Trophoblast cell (in vitro differentiated cells and primary cell): ENCODE results near the gene SPTLC3.

Experiments used
- DNase-seq, 2 donors: peaks; one replicate each; pipeline ENCODE4 v3.0.0-alpha.2; 2016
- H2AFZ ChIP-seq: 2 replicates; pipeline ENCODE4 v1.6.1; 2013; ENCODE audit warnings: low read length, moderate library complexity, mild to moderate bottlenecking; ENCODE audit not compliant: insufficient read depth, poor library complexity
- H2AK5ac ChIP-seq: 2 replicates; pipeline ENCODE4 v1.6.1; 2013; ENCODE audit warnings: mild to moderate bottlenecking, low read length
- H2BK120ac ChIP-seq: 2 replicates; pipeline ENCODE4 v1.6.1; 2013; ENCODE audit warnings: low read length, mild to moderate bottlenecking, moderate library complexity; ENCODE audit not compliant: insufficient read depth, poor library complexity
- H2BK12ac ChIP-seq: 2 replicates; pipeline ENCODE4 v1.6.1; 2013; ENCODE audit warnings: mild to moderate bottlenecking, low read length, moderate library complexity
- H2BK5ac ChIP-seq: 2 replicates; pipeline ENCODE4 v1.6.1; 2013; ENCODE audit warnings: low read length, low read depth, moderate library complexity, mild to moderate bottlenecking; ENCODE audit not compliant: poor library complexity
- H3K14ac ChIP-seq: 2 replicates; pipeline ENCODE4 v1.6.1; 2013; ENCODE audit warnings: mild to moderate bottlenecking, low read length
- H3K18ac ChIP-seq: 2 replicates; pipeline ENCODE4 v1.6.1; 2013; ENCODE audit warnings: mild to moderate bottlenecking, low read length
- H3K23ac ChIP-seq: 2 replicates; pipeline ENCODE4 v1.6.1; 2013; ENCODE audit warnings: low read length
- H3K27ac ChIP-seq: 2 replicates; pipeline ENCODE4 v1.5.1; 2013; ENCODE audit warnings: low read depth, mild to moderate bottlenecking, inconsistent platforms, low read length, moderate library complexity
- H3K27me3 ChIP-seq: 2 replicates; pipeline ENCODE4 v1.6.1; 2013; ENCODE audit warnings: inconsistent platforms, mild to moderate bottlenecking, low read length, moderate library complexity; ENCODE audit not compliant: insufficient read depth
- H3K36me3 ChIP-seq, 2 experiments: 1 replicate in 1 of 2; 2 replicates in 1 of 2; pipeline ENCODE4 v1.6.1; 2013; ENCODE audit warnings: low read length in 2 of 2, mild to moderate bottlenecking in 2 of 2, moderate library complexity in 1 of 2; ENCODE audit not compliant: insufficient read depth in 2 of 2, control insufficient read depth in 1 of 2
- H3K4ac ChIP-seq: 2 replicates; pipeline ENCODE4 v1.6.1; 2013; ENCODE audit warnings: low read depth, mild to moderate bottlenecking, low read length, moderate library complexity
- H3K4me1 ChIP-seq, 2 experiments: 1 replicate in 1 of 2; 2 replicates in 1 of 2; pipeline ENCODE4 v1.6.1; 2013; ENCODE audit warnings: low read length in 2 of 2, mild to moderate bottlenecking in 2 of 2, moderate library complexity in 1 of 2; ENCODE audit not compliant: insufficient read depth in 2 of 2, control insufficient read depth in 1 of 2
- H3K4me2 ChIP-seq: 2 replicates; pipeline ENCODE4 v1.6.1; 2013; ENCODE audit warnings: inconsistent platforms, mild to moderate bottlenecking, low read length, moderate library complexity
- H3K4me3 ChIP-seq: 2 replicates; pipeline ENCODE4 v1.5.1; 2013; ENCODE audit warnings: mild to moderate bottlenecking, low read depth, low read length, inconsistent platforms
- H3K79me1 ChIP-seq: one replicate; pipeline ENCODE4 v1.6.1; 2013; ENCODE audit warnings: low read length
- H3K79me2 ChIP-seq: 2 replicates; pipeline ENCODE4 v1.6.1; 2013; ENCODE audit warnings: low read length, mild to moderate bottlenecking; ENCODE audit not compliant: control insufficient read depth, insufficient read depth, poor library complexity
- H3K9ac ChIP-seq: 2 replicates; pipeline ENCODE4 v1.6.1; 2013; ENCODE audit warnings: mild to moderate bottlenecking, low read length
- H3K9me3 ChIP-seq: 2 replicates; pipeline ENCODE4 v1.6.1; 2013; ENCODE audit warnings: low read depth, mild to moderate bottlenecking, control low read depth, inconsistent platforms, low read length; ENCODE audit not compliant: insufficient read depth
- H4K12ac ChIP-seq: 2 replicates; pipeline ENCODE4 v1.6.1; 2013; ENCODE audit warnings: low read depth, mild to moderate bottlenecking, low read length, moderate library complexity
- H4K8ac ChIP-seq: 2 replicates; pipeline ENCODE4 v1.6.1; 2013; ENCODE audit warnings: low read depth, mild to moderate bottlenecking, low read length, moderate library complexity
- H4K91ac ChIP-seq: one replicate; pipeline ENCODE4 v1.6.1; 2013; ENCODE audit warnings: low read depth, mild to moderate bottlenecking, low read length, moderate library complexity
- WGBS: extraction: QIAGEN DNeasy Blood & Tissue Kit; methylation state at CpG from one replicate; pipeline ENCODE4 v1.1.7; 2013; ENCODE audit warnings: missing lambda C conversion rate; ENCODE audit not compliant: insufficient read length, insufficient coverage; ENCODE audit errors: extremely low coverage; 5-methylcytosine and 5-hydroxymethylcytosine counted together

SPTLC3 gene

GRCh38 chr20:12965212-12965869, 43.4 kb upstream of the SPTLC3 start:
- no peak overlapping the region for H3K18ac ChIP-seq
- H2AK5ac ChIP-seq = no peak overlapping the region
- H3K79me2 ChIP-seq = no peaks in the 10 kb centered on the region
- H3K27me3 ChIP-seq = no peaks in the 10 kb centered on the region
- H4K91ac ChIP-seq = no peak overlapping the region
- H3K4me3 ChIP-seq = no peak overlapping the region
- H2BK12ac ChIP-seq = no peak overlapping the region
- no peak overlapping the region for H3K23ac ChIP-seq
- no peak overlapping the region for H4K12ac ChIP-seq
- peaks cover 2% of the 10 kb centered on the region for H3K9me3 ChIP-seq
- H3K4ac ChIP-seq = no peak overlapping the region
- no peak overlapping the region for H2AFZ ChIP-seq
- no peak overlapping the region for H2BK5ac ChIP-seq
- no peak overlapping the region for H3K9ac ChIP-seq
- no peaks in the 10 kb centered on the region for H3K79me1 ChIP-seq
- no peak overlapping the region for H3K14ac ChIP-seq
- no peak overlapping the region for H4K8ac ChIP-seq
- DNase-seq = no peak
- no peak overlapping the region for H2BK120ac ChIP-seq
- H3K4me2 ChIP-seq = no peak overlapping the region
- no peak overlapping the region for H3K27ac ChIP-seq
- no peaks in the 10 kb centered on the region for H3K36me3 ChIP-seq
- H3K4me1 ChIP-seq = no peaks in the 10 kb centered on the region

- Histone ChIP-seq H3K79me2 (no peaks in the 10 kb centered on the region), H3K27ac (no peak overlapping the region), H3K14ac (no peak overlapping the region), H3K79me1 (no peaks in the 10 kb centered on the region), H2BK12ac (no peak overlapping the region), H3K27me3 (no peaks in the 10 kb centered on the region), H2BK5ac (no peak overlapping the region), H3K9me3 (peaks cover 2% of the 10 kb centered on the region), H3K4me2 (no peak overlapping the region), H4K12ac (no peak overlapping the region), H3K23ac (no peak overlapping the region), H2AK5ac (no peak overlapping the region), H4K91ac (no peak overlapping the region), H3K4ac (no peak overlapping the region), H4K8ac (no peak overlapping the region), H2BK120ac (no peak overlapping the region), H3K36me3 (no peaks in the 10 kb centered on the region), H3K9ac (no peak overlapping the region), H2AFZ (no peak overlapping the region), H3K4me3 (no peak overlapping the region), H3K4me1 (no peaks in the 10 kb centered on the region), H3K18ac (no peak overlapping the region)
- no peak for DNase-seq
- WGBS = no CpG with 5 or more reads among the region's 4 CpGs
Measured at GRCh38 chr20:12965870-12966251, 42.9 kb upstream of the SPTLC3 start.

DNA sequence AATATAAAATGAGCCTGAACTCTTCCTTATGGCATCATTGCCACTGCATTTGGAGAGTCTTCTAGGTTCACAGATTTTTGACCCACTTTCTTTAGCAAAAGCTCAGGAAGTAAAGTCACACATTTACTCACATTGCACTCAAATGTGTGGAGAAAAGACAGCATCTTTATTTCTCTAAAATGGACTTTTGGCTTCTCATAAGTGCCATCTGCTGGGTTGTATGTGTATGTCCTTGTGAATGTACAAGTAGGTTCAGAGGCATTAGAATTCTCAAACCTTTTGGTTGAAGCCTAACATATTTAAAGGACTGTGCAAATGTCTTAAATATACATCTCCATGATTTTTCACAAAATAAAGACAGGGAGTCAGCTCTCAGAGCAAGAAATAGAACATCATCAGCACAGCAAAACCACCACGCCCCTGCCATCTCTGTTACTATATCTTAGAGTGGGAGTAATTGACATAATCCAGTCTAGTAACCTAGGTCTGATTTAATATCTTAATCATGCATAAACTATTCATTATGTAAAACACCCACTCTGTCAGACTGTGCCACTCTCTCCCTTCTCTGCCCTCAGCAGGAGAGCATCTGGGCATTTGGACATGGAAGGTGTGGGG, 42.2 kb upstream of the SPTLC3 start:
- Histone ChIP-seq H4K12ac (no peak overlapping the region), H3K18ac (no peak overlapping the region), H3K4me1 (no peaks in the 10 kb centered on the region), H2AK5ac (no peak overlapping the region), H3K27me3 (no peaks in the 10 kb centered on the region), H3K9ac (no peak overlapping the region), H3K4ac (no peak overlapping the region), H2BK120ac (no peak overlapping the region), H3K14ac (no peak overlapping the region), H2BK5ac (no peak overlapping the region), H3K9me3 (peaks cover 2% of the 10 kb centered on the region), H3K79me1 (no peaks in the 10 kb centered on the region), H4K8ac (no peak overlapping the region), H3K36me3 (no peaks in the 10 kb centered on the region), H4K91ac (no peak overlapping the region), H3K23ac (no peak overlapping the region), H2AFZ (no peak overlapping the region), H3K4me2 (no peak overlapping the region), H3K27ac (no peak overlapping the region), H2BK12ac (no peak overlapping the region), H3K4me3 (no peak overlapping the region), H3K79me2 (no peaks in the 10 kb centered on the region)
- peak in 1 of 2 donors; percentile 58 for DNase-seq
- no CpG with 5 or more reads among the region's 1 CpG for whole genome bisulfite sequencing

- no peaks in the 10 kb centered on the region for H3K36me3 ChIP-seq
- no peak overlapping the region for H4K91ac ChIP-seq
- no peak overlapping the region for H3K4me2 ChIP-seq
- H3K9me3 ChIP-seq = peaks cover 2% of the 10 kb centered on the region
- no peaks in the 10 kb centered on the region for H3K4me1 ChIP-seq
- H3K79me2 ChIP-seq = no peaks in the 10 kb centered on the region
- no peak overlapping the region for H3K4me3 ChIP-seq
- no peak overlapping the region for H2AK5ac ChIP-seq
- no peak overlapping the region for H2BK5ac ChIP-seq
- no peak overlapping the region for H4K8ac ChIP-seq
- H2AFZ ChIP-seq = no peak overlapping the region
- no peak overlapping the region for H3K23ac ChIP-seq
- no peak overlapping the region for H3K9ac ChIP-seq
- no peak overlapping the region for H3K27ac ChIP-seq
- no peak overlapping the region for H2BK12ac ChIP-seq
- no peaks in the 10 kb centered on the region for H3K79me1 ChIP-seq
- no peak overlapping the region for H3K4ac ChIP-seq
- no peak overlapping the region for H3K14ac ChIP-seq
- no peak overlapping the region for H4K12ac ChIP-seq
- H3K18ac ChIP-seq = no peak overlapping the region
- H2BK120ac ChIP-seq = no peak overlapping the region
- DNase-seq = no peak
- H3K27me3 ChIP-seq = no peaks in the 10 kb centered on the region
Measured at GRCh38 chr20:12967932-12968331, 40.8 kb upstream of the SPTLC3 start.
